ENCODE data around the gene XXYLT1. TPM values are rescaled to one million over a fixed set of nuclear protein-coding genes. Genes with fewer than 3 reads are reported as not detected.

Gene XXYLT1
- total RNA-seq, 1 donor from 2014 or later = 14.9 TPM

GRCh38 chr3:195129072-195129643 is 141.8 kb downstream of the XXYLT1 start:
- Mint-ChIP-seq H3K9me3 (no peaks in the 10 kb centered on the region), H3K27ac (peak overlapping the region; percentile 61), H3K27me3 (ENCODE audit: insufficient read depth) (no peaks in the 10 kb centered on the region), H3K36me3 (ENCODE audit: low read depth) (peaks cover 9% of the 10 kb centered on the region), H3K4me1 (ENCODE audit: low read depth) (peaks cover 31% of the 10 kb centered on the region), H3K4me3 (peak overlapping the region; percentile 20)
- DNase-seq (ENCODE audit: low spot score) = no peak
- intact Hi-C loops (cut with micrococcal nuclease) = loop anchor here (1.0 to 5.0 kb wide), 4 partner anchors 18 to 442 kb away; partner anchors contain the start of gene FAM43A

- intact Hi-C loops (cut with micrococcal nuclease) = loop anchor here (1.0 to 5.0 kb wide), 4 partner anchors 19 to 441 kb away; partner anchors contain the start of gene FAM43A
Observed at GRCh38 chr3:195128255-195129071, 142.5 kb downstream of the XXYLT1 start.

GRCh38 chr3:195126056-195126605 is 144.8 kb downstream of the XXYLT1 start:
- Mint-ChIP-seq H3K9me3 (no peaks in the 10 kb centered on the region), H3K27ac (no peak overlapping the region)

More at GRCh38 chr3:195128255-195129071, 142.5 kb downstream of the XXYLT1 start:
- H3K9me3 Mint-ChIP-seq = no peaks in the 10 kb centered on the region
- H3K27ac Mint-ChIP-seq = peak overlapping the region; percentile 60
- H3K4me3 Mint-ChIP-seq = peak overlapping the region; percentile 16
- H3K36me3 Mint-ChIP-seq (ENCODE audit: low read depth) = peaks cover 9% of the 10 kb centered on the region
- peaks cover 31% of the 10 kb centered on the region for H3K4me1 Mint-ChIP-seq (ENCODE audit: low read depth)
- DNase-seq (ENCODE audit: low spot score) = no peak
- H3K27me3 Mint-ChIP-seq (ENCODE audit: insufficient read depth) = no peaks in the 10 kb centered on the region

GRCh38 chr3:195125646-195126045 is 145.3 kb downstream of the XXYLT1 start:
- Mint-ChIP-seq H3K36me3 (ENCODE audit: low read depth) (peaks cover 9% of the 10 kb centered on the region), H3K9me3 (no peaks in the 10 kb centered on the region), H3K4me1 (ENCODE audit: low read depth) (peaks cover 31% of the 10 kb centered on the region), H3K27ac (peak overlapping the region; percentile 5), H3K4me3 (no peak overlapping the region), H3K27me3 (ENCODE audit: insufficient read depth) (no peaks in the 10 kb centered on the region)
- no peak for DNase-seq (ENCODE audit: low spot score)
- intact Hi-C loops (cut with micrococcal nuclease) = loop anchor here (5.0 kb wide), 1 partner anchor 438 kb away; the partner anchor contains the start of gene FAM43A

More at GRCh38 chr3:195126056-195126605, 144.8 kb downstream of the XXYLT1 start:
- no peak overlapping the region for H3K4me3 Mint-ChIP-seq
- no peak for DNase-seq (ENCODE audit: low spot score)
- peaks cover 31% of the 10 kb centered on the region for H3K4me1 Mint-ChIP-seq (ENCODE audit: low read depth)
- intact Hi-C loops (cut with micrococcal nuclease) = loop anchor here (5.0 kb wide), 1 partner anchor 439 kb away; the partner anchor contains the start of gene FAM43A
- no peaks in the 10 kb centered on the region for H3K27me3 Mint-ChIP-seq (ENCODE audit: insufficient read depth)
- peaks cover 9% of the 10 kb centered on the region for H3K36me3 Mint-ChIP-seq (ENCODE audit: low read depth)

- Mint-ChIP-seq H3K4me1 (ENCODE audit: low read depth) (peaks cover 20% of the 10 kb centered on the region), H3K9me3 (no peaks in the 10 kb centered on the region), H3K4me3 (no peak overlapping the region), H3K27me3 (ENCODE audit: insufficient read depth) (no peaks in the 10 kb centered on the region), H3K27ac (no peak overlapping the region), H3K36me3 (ENCODE audit: low read depth) (peaks cover 9% of the 10 kb centered on the region)
- no peak for DNase-seq (ENCODE audit: low spot score)
- intact Hi-C loops (cut with micrococcal nuclease) = no loop called here
Observed at GRCh38 chr3:195124378-195124992, 146.5 kb downstream of the XXYLT1 start.

DNA sequence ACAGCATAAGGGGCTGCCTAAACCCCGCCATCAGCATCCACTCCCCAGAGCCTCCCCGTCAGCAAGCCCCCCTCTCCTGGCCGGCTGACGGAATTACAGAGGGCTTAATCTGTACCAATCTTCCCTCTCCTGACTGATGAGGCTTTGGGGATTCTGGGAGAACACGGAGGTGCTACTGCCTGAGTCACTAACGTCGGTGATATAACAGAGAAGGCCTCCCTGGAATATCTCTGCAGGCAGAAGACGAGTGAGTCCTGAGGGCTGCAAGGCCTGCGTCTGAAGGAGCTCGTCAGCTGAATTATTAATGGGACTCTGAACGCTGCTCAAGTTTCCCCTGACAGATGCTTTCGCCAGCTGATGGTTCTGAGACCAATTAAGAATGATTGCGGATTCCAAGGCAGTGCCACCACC is 147.7 kb downstream of the XXYLT1 start:
- H3K4me3 Mint-ChIP-seq = no peak overlapping the region
- no peak overlapping the region for H3K27ac Mint-ChIP-seq
- peaks cover 2% of the 10 kb centered on the region for H3K36me3 Mint-ChIP-seq (ENCODE audit: low read depth)
- DNase-seq (ENCODE audit: low spot score) = no peak
- peaks cover 8% of the 10 kb centered on the region for H3K4me1 Mint-ChIP-seq (ENCODE audit: low read depth)
- intact Hi-C loops (cut with micrococcal nuclease) = no loop called here
- H3K27me3 Mint-ChIP-seq (ENCODE audit: insufficient read depth) = no peaks in the 10 kb centered on the region
- no peaks in the 10 kb centered on the region for H3K9me3 Mint-ChIP-seq

GRCh38 chr3:195122261-195122660 is 148.7 kb downstream of the XXYLT1 start:
- Mint-ChIP-seq H3K27me3 (ENCODE audit: insufficient read depth) (no peaks in the 10 kb centered on the region), H3K4me1 (ENCODE audit: low read depth) (no peaks in the 10 kb centered on the region), H3K27ac (no peak overlapping the region), H3K9me3 (no peaks in the 10 kb centered on the region), H3K4me3 (no peak overlapping the region), H3K36me3 (ENCODE audit: low read depth) (no peaks in the 10 kb centered on the region)
- no peak for DNase-seq (ENCODE audit: low spot score)
- intact Hi-C loops (cut with micrococcal nuclease) = no loop called here

DNA sequence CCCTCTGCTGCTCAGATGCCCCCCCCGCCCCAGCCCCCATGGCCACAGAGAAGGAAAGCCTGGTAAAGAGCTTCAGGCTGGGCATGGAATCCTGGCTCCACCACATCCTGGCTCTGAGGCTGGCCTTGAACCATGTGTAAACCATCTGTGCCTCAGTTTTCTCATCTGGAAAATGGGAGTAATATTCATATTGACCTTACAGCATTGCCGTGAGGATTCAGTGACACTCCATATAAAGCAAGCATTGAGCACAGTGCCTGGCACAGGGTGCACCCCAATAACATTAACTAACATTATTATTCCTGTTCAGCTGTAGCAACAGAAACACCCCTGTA is 150.7 kb downstream of the XXYLT1 start:
- Mint-ChIP-seq H3K4me1 (ENCODE audit: low read depth) (no peaks in the 10 kb centered on the region), H3K27ac (no peak overlapping the region), H3K9me3 (no peaks in the 10 kb centered on the region), H3K36me3 (ENCODE audit: low read depth) (no peaks in the 10 kb centered on the region), H3K4me3 (no peak overlapping the region), H3K27me3 (ENCODE audit: insufficient read depth) (no peaks in the 10 kb centered on the region)
- no peak for DNase-seq (ENCODE audit: low spot score)
- intact Hi-C loops (cut with micrococcal nuclease) = no loop called here

GRCh38 chr3:195119461-195120266 is 151.3 kb downstream of the XXYLT1 start:
- Mint-ChIP-seq H3K36me3 (ENCODE audit: low read depth) (no peaks in the 10 kb centered on the region), H3K4me1 (ENCODE audit: low read depth) (no peaks in the 10 kb centered on the region), H3K4me3 (no peak overlapping the region), H3K27ac (no peak overlapping the region), H3K27me3 (ENCODE audit: insufficient read depth) (no peaks in the 10 kb centered on the region), H3K9me3 (no peaks in the 10 kb centered on the region)
- no peak for DNase-seq (ENCODE audit: low spot score)
- intact Hi-C loops (cut with micrococcal nuclease) = no loop called here

- H3K4me1 Mint-ChIP-seq (ENCODE audit: low read depth) = no peaks in the 10 kb centered on the region
- H3K27ac Mint-ChIP-seq = no peak overlapping the region
- no peaks in the 10 kb centered on the region for H3K36me3 Mint-ChIP-seq (ENCODE audit: low read depth)
- H3K27me3 Mint-ChIP-seq (ENCODE audit: insufficient read depth) = no peaks in the 10 kb centered on the region
- DNase-seq (ENCODE audit: low spot score) = no peak
- no peaks in the 10 kb centered on the region for H3K9me3 Mint-ChIP-seq
- no peak overlapping the region for H3K4me3 Mint-ChIP-seq
- intact Hi-C loops (cut with micrococcal nuclease) = no loop called here
Observed at GRCh38 chr3:195118671-195119070, 152.3 kb downstream of the XXYLT1 start.

DNA sequence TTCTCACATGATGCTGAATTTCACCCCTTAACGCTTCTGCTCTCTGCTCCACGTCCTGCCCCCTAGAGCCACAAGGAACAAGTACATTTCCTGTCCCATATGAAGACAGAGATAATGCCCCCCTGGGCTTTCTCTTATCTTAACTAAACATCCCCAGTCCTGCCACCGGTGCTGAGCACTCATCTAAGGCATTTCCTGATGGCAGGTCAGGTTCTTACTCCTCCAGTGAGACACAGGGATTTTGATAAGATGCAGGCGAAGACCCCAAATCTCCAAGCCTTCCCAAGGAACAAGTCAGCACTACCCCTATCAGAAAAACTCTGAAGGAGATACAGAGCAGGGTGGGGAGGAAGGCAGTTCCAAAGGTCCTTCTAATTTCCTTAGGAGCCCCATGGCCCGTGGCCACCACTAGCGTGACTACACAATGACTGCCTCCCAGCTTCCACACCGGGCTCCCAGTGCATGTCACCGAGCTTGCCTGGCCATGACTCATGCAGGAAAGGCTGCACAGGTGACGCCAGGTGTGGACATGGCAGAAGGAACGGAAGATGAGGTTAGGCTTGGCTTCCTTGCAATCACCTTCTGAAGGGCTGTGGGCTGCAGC is 152.9 kb downstream of the XXYLT1 start:
- Mint-ChIP-seq H3K4me3 (no peak overlapping the region), H3K27me3 (ENCODE audit: insufficient read depth) (no peaks in the 10 kb centered on the region), H3K36me3 (ENCODE audit: low read depth) (no peaks in the 10 kb centered on the region), H3K4me1 (ENCODE audit: low read depth) (no peaks in the 10 kb centered on the region), H3K9me3 (no peaks in the 10 kb centered on the region), H3K27ac (no peak overlapping the region)
- intact Hi-C loops (cut with micrococcal nuclease) = no loop called here
- no peak for DNase-seq (ENCODE audit: low spot score)
